MCF 10A (cell line): ENCODE results near the gene PUS1. TPM values are rescaled to one million over a fixed set of nuclear protein-coding genes. Genes with fewer than 3 reads are reported as not detected.

Source experiments
- BruUV-seq: library from RNA; stranded (reverse); fragments of 400-500 nt; replicated peaks from 2 replicates; lab custom pipeline; 2021; lab: Mats Ljungman, UMichigan
- CTCF ChIA-PET: fragments of 300-600 bp; sonication (Branson Sonifier 250); formaldehyde crosslinking; extraction: SDS; loops from one replicate; lab custom pipeline; 2021; ENCODE audit warnings: antibody characterized with exemption, inconsistent platforms; lab: Yijun Ruan, JAX
- POLR2A ChIA-PET: fragments of 300-600, 350-650 bp; sonication (Branson Sonifier 250); formaldehyde crosslinking; extraction: SDS; loops from one replicate; lab custom pipeline; 2020; ENCODE audit warnings: antibody characterized with exemption, inconsistent platforms; lab: Yijun Ruan, JAX
- DNase-seq: peaks from one replicate; pipeline ENCODE4 v3.0.0-alpha.2; 2018; ENCODE audit not compliant: unreplicated experiment
- H3K27ac Mint-ChIP-seq: one replicate; pipeline ENCODE4 v1.8.0; 2022; ENCODE audit warnings: mild to moderate bottlenecking, low read depth, mixed read lengths; ENCODE audit not compliant: unreplicated experiment
- H3K27me3 Mint-ChIP-seq: one replicate; pipeline ENCODE4 v1.8.0; 2022; ENCODE audit warnings: mixed read lengths; ENCODE audit not compliant: insufficient read depth, unreplicated experiment
- H3K36me3 Mint-ChIP-seq: one replicate; pipeline ENCODE4 v1.8.0; 2022; ENCODE audit warnings: mild to moderate bottlenecking, moderate library complexity, mixed read lengths; ENCODE audit not compliant: insufficient read depth, unreplicated experiment
- H3K4me1 Mint-ChIP-seq: one replicate; pipeline ENCODE4 v1.8.0; 2022; ENCODE audit warnings: mixed read lengths; ENCODE audit not compliant: insufficient read depth, unreplicated experiment
- H3K4me3 Mint-ChIP-seq: one replicate; pipeline ENCODE4 v1.8.0; 2022; ENCODE audit warnings: mild to moderate bottlenecking, moderate library complexity, mixed read lengths; ENCODE audit not compliant: unreplicated experiment
- H3K9me3 Mint-ChIP-seq: one replicate; pipeline ENCODE4 v1.8.0; 2022; ENCODE audit warnings: mixed read lengths; ENCODE audit not compliant: unreplicated experiment
- intact Hi-C: fragments of 100-400 bp; cut with micrococcal nuclease; formaldehyde crosslinking; loops from 2 replicates; pipeline ENCODE4 v1.14.1; 2022
- total RNA-seq: library from RNA; stranded (reverse); gene quantifications from 2 replicates; pipeline ENCODE4 v1.2.3, GENCODE V29; 2022
- TF ChIP-seq, protein P1 (sequence below): fragments of 200-600 bp; IDR thresholded peaks from one replicate; pipeline ENCODE4 v1.8.0; 2022; ENCODE audit warnings: antibody characterized with exemption, mild to moderate bottlenecking; ENCODE audit not compliant: unreplicated experiment

PUS1 gene
- total RNA-seq, 1 experiment from 2014 or later = 72.3 TPM

DNA sequence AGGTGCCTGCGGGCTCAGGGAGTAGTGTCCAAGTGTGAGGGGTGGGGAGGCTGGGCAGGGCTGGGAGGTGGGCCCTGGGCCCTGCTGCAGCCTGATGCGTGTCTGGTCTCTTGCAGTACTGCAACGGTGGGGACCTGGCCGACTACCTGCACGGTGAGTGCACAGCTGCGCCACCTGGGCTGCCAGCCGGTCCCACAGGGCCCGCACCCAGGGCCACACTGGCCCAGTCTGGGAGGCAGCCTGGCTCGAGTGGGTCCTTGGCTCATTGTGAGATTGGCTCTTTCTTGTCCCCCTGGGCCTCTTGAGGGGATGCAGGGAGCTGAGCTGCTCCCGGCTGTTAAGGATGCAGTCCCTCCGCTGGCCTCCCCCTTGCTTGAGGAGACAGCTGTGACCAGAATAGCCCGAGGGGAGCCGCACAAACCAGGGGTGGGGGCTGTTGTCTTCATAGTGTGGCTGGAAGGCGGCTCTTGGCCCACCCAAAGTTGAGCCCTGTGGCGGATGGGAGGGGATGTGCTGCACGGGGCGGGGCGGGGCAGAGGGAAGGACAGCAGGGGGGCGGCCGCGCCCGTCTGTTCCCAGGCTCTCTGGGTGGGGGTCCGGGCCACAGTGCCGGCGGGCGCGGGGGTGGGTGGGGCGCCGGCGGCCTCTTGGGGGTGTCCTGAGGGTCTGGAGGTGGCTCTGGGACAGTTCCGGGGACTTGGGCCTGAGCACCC lies 21.5 kb upstream of the PUS1 start:
- no TSS peak for BruUV-seq
- Mint-ChIP-seq H3K9me3 (no peaks in the 10 kb centered on the region), H3K4me3 (no peak overlapping the region), H3K4me1 (peaks cover 7% of the 10 kb centered on the region), H3K27ac (no peak overlapping the region), H3K27me3 (no peaks in the 10 kb centered on the region), H3K36me3 (peaks cover 22% of the 10 kb centered on the region)
- DNase-seq = no peak
- POLR2A ChIA-PET = interaction anchor here (0.8 to 1.1 kb wide), 2 partner anchors 10 to 76 kb away, joined by 3 read pairs; no protein-coding TSS in a partner anchor
- TF ChIP-seq, protein P1, sequence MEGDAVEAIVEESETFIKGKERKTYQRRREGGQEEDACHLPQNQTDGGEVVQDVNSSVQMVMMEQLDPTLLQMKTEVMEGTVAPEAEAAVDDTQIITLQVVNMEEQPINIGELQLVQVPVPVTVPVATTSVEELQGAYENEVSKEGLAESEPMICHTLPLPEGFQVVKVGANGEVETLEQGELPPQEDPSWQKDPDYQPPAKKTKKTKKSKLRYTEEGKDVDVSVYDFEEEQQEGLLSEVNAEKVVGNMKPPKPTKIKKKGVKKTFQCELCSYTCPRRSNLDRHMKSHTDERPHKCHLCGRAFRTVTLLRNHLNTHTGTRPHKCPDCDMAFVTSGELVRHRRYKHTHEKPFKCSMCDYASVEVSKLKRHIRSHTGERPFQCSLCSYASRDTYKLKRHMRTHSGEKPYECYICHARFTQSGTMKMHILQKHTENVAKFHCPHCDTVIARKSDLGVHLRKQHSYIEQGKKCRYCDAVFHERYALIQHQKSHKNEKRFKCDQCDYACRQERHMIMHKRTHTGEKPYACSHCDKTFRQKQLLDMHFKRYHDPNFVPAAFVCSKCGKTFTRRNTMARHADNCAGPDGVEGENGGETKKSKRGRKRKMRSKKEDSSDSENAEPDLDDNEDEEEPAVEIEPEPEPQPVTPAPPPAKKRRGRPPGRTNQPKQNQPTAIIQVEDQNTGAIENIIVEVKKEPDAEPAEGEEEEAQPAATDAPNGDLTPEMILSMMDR = no peak
- intact Hi-C loops = no loop called here
- CTCF ChIA-PET = interaction anchor here (0.5 kb wide), 1 partner anchor 10 kb away, joined by 3 read pairs; no protein-coding TSS in a partner anchor

DNA sequence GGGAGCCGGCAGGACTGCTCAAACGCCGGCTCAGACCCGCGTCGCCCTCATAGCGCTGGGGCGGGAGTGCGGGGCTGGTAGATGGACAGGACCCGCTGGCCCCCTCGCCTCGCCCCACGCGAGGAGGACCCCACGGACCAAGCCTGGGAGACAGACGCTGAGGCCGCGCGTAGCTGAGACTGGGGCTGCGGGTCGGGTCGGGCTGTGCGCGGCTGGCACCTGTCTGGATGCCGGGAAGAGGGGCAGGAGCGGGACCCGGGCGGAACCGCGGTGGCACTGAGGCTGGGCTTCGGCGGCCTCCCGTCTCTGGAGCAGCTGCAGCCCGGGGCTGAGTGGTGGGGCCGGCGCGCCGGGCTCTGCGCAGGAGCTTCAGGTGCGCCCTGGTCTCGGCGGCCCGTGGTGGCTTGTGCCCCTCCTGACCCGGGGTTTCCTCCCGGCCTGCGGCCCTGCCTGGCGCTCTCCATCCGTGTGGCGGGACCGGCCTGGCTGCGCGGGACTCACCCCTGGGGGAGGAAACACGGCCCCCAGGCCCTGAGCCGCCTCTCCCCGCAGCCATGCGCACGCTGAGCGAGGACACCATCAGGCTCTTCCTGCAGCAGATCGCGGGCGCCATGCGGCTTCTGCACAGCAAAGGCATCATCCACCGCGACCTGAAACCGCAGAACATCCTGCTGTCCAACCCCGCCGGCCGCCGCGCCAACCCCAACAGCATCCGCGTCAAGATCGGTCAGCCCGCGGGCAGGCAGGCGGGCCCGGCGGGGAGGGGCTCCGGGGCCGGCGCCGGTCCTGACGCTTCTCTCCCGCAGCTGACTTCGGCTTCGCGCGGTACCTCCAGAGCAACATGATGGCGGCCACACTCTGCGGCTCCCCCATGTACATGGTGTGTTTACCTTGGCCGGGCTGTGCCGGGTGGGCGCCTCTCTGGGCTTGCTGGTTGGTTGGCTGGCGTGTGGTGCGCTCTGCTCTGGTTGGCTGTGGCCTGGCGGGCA lies 20.7 kb upstream of the PUS1 start:
- H3K36me3 Mint-ChIP-seq = peaks cover 29% of the 10 kb centered on the region
- no peaks in the 10 kb centered on the region for H3K9me3 Mint-ChIP-seq
- peaks cover 9% of the 10 kb centered on the region for H3K4me1 Mint-ChIP-seq
- no peak for DNase-seq
- H3K27ac Mint-ChIP-seq = no peak overlapping the region
- H3K4me3 Mint-ChIP-seq = no peak overlapping the region
- POLR2A ChIA-PET = interaction anchor here (0.6 to 1.1 kb wide), 2 partner anchors 11 kb away, joined by 3 read pairs; no protein-coding TSS in a partner anchor
- TF ChIP-seq, protein P1 = no peak
- CTCF ChIA-PET = interaction anchor here (0.5 to 0.6 kb wide), 2 partner anchors 11 to 38 kb away, joined by 3 to 6 read pairs; no protein-coding TSS in a partner anchor
- BruUV-seq = no TSS peak
- H3K27me3 Mint-ChIP-seq = no peaks in the 10 kb centered on the region
- intact Hi-C loops = no loop called here

DNA sequence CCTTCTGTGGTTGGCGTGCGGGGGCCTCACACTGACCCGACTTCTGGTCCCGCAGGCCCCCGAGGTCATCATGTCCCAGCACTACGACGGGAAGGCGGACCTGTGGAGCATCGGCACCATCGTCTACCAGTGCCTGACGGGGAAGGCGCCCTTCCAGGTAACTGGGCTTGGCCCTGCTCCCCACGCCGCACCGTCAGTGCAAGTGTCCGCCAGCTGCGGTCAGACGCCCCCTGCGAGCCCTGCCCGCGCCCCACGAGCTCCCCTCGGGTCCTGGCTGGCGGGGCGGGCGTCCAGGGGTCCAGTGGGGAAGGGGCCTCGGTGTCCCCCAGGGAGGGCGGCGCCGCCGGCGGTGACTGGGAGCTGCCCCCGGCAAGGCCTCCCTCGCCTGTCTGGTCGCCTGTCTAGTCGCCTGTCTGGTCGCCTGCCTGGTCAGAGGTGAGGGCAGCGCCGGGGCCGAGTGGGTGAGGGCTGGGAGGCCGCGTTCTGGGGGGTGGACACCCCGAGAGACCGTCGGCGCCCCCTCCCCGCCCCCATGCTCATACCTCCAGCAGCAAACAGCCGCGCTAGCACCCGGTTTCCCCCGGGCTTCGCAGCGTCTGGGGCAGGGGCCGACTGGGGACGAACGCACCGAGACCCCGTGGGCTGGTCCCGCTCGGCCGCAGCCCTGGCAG lies 19.9 kb upstream of the PUS1 start:
- CTCF ChIA-PET = no interaction called here
- DNase-seq = no peak
- Mint-ChIP-seq H3K9me3 (no peaks in the 10 kb centered on the region), H3K27ac (no peak overlapping the region), H3K36me3 (peaks cover 35% of the 10 kb centered on the region), H3K27me3 (no peaks in the 10 kb centered on the region), H3K4me3 (no peak overlapping the region), H3K4me1 (peaks cover 9% of the 10 kb centered on the region)
- intact Hi-C loops = no loop called here
- POLR2A ChIA-PET = no interaction called here
- BruUV-seq = no TSS peak
- TF ChIP-seq, protein P1 = no peak
